ENCODE measurements around the gene GAL3ST3. TPM values are rescaled to one million over a fixed set of nuclear protein-coding genes. Genes with fewer than 3 reads are reported as not detected.

GAL3ST3 gene
- total RNA-seq, 1 donor from 2014 or later, result 2.1 TPM

GRCh38 chr11:66020212-66020611 is 28.7 kb downstream of the GAL3ST3 start:
- H3K4me3 ChIP-seq (ENCODE audit: low read depth, low read length), result no peak overlapping the region
- no peak for TF ChIP-seq CTCF (conservative IDR thresholded peaks at IDR 0.05; ENCODE audit: low read depth, low read length)
- DNase-seq (ENCODE audit: low read depth), result no peak

GRCh38 chr11:66017321-66017720 is 31.6 kb downstream of the GAL3ST3 start:
- TF ChIP-seq CTCF (conservative IDR thresholded peaks at IDR 0.05; ENCODE audit: low read depth, low read length), result no peak
- H3K4me3 ChIP-seq (ENCODE audit: low read depth, low read length), result no peak overlapping the region
- DNase-seq (ENCODE audit: low read depth), result no peak

- no peak for DNase-seq (ENCODE audit: low read depth)
- TF ChIP-seq CTCF (conservative IDR thresholded peaks at IDR 0.05; ENCODE audit: low read depth, low read length), result no peak
- H3K4me3 ChIP-seq (ENCODE audit: low read depth, low read length), result no peak overlapping the region
These were observed 32.2 kb downstream of the GAL3ST3 start for GRCh38 chr11:66016793-66017177.

- no peak for TF ChIP-seq CTCF (conservative IDR thresholded peaks at IDR 0.05; ENCODE audit: low read depth, low read length)
- no peak overlapping the region for H3K4me3 ChIP-seq (ENCODE audit: low read depth, low read length)
- DNase-seq (ENCODE audit: low read depth), result no peak
These were observed 32.8 kb downstream of the GAL3ST3 start for GRCh38 chr11:66015936-66016792.

- no peak for DNase-seq (ENCODE audit: low read depth)
- H3K4me3 ChIP-seq (ENCODE audit: low read depth, low read length), result no peak overlapping the region
- TF ChIP-seq CTCF (conservative IDR thresholded peaks at IDR 0.05; ENCODE audit: low read depth, low read length), result no peak
These were observed 33.5 kb downstream of the GAL3ST3 start for GRCh38 chr11:66015454-66015881.

GRCh38 chr11:66014804-66015453 is 34.0 kb downstream of the GAL3ST3 start:
- TF ChIP-seq CTCF (conservative IDR thresholded peaks at IDR 0.05; ENCODE audit: low read depth, low read length), result no peak
- no peak overlapping the region for H3K4me3 ChIP-seq (ENCODE audit: low read depth, low read length)
- no peak for DNase-seq (ENCODE audit: low read depth)
